CD4-positive, CD25-positive, alpha-beta regulatory T cell (primary cell): Measurements from ENCODE around the gene POU4F1. TPM values are rescaled to one million over a fixed set of nuclear protein-coding genes. Genes with fewer than 3 reads are reported as not detected.

Experiments used
- ATAC-seq, 2 donors: fragments of 150-1000 bp; cut with Tn5 transposase; one replicate each; pipeline ENCODE4 v1.10.0; 2021; ENCODE audit warnings: low read depth in 2 of 2, moderate number of reproducible peaks in 2 of 2, moderate library complexity in 1 of 2
- DNase-seq, 3 donors: peaks; one replicate each; pipeline versions ENCODE4 v3.0.0 to v3.0.0-alpha.2; 2012 to 2022; ENCODE audit warnings: mixed read lengths in 1 of 3
- H3K27ac ChIP-seq: one replicate; pipeline ENCODE4 v1.7.0; 2013; ENCODE audit warnings: mild to moderate bottlenecking, low read length; ENCODE audit not compliant: insufficient read depth, poor library complexity, severe bottlenecking
- H3K27me3 ChIP-seq: one replicate; pipeline ENCODE4 v1.7.0; 2013; ENCODE audit warnings: low read length; ENCODE audit not compliant: control insufficient read depth, insufficient read depth
- H3K36me3 ChIP-seq: one replicate; pipeline ENCODE4 v1.7.0; 2013; ENCODE audit warnings: mild to moderate bottlenecking, low read length, moderate library complexity; ENCODE audit not compliant: control insufficient read depth, insufficient read depth
- H3K4me1 ChIP-seq: 2 replicates; pipeline ENCODE4 v1.7.0; 2013; ENCODE audit warnings: mild to moderate bottlenecking, low read length; ENCODE audit not compliant: insufficient read depth, control insufficient read depth, poor library complexity, severe bottlenecking
- H3K4me3 ChIP-seq: one replicate; pipeline ENCODE4 v1.7.0; 2013; ENCODE audit warnings: low read depth, mild to moderate bottlenecking, low read length, moderate library complexity
- H3K9me3 ChIP-seq, 2 experiments: 1 replicate in 1 of 2; 2 replicates in 1 of 2; pipeline ENCODE4 v1.7.0; 2013; ENCODE audit warnings: low read length in 2 of 2, mild to moderate bottlenecking in 1 of 2, moderate library complexity in 1 of 2; ENCODE audit not compliant: control insufficient read depth in 2 of 2
- H3K27ac Mint-ChIP-seq, 3 donors: one replicate each; pipeline ENCODE4 v1.8.0; 2020 to 2022; ENCODE audit warnings: mild to moderate bottlenecking in 3 of 3, mixed read lengths in 3 of 3, moderate library complexity in 2 of 3
- H3K27me3 Mint-ChIP-seq: one replicate; pipeline ENCODE4 v1.8.0; 2022; ENCODE audit warnings: mild to moderate bottlenecking, mixed read lengths
- H3K36me3 Mint-ChIP-seq: one replicate; pipeline ENCODE4 v1.8.0; 2020; ENCODE audit warnings: mixed read lengths
- H3K4me1 Mint-ChIP-seq, 4 donors: one replicate each; pipeline ENCODE4 v1.8.0; 2020 to 2022; ENCODE audit warnings: mixed read lengths in 4 of 4, mild to moderate bottlenecking in 1 of 4
- H3K4me3 Mint-ChIP-seq, 4 donors: one replicate each; pipeline ENCODE4 v1.8.0; 2020 to 2022; ENCODE audit warnings: mild to moderate bottlenecking in 4 of 4, mixed read lengths in 4 of 4, moderate library complexity in 3 of 4
- H3K9me3 Mint-ChIP-seq, 7 donors: one replicate each; pipeline ENCODE4 v1.8.0; 2020 to 2022; ENCODE audit warnings: mixed read lengths in 7 of 7, mild to moderate bottlenecking in 3 of 7, moderate library complexity in 2 of 7
- polyA plus RNA-seq, 4 donors: library from polyadenylated mRNA; unstranded; fragments of 300-500 nt; fragmentation: Illumina TruSeq; gene quantifications; one replicate each; pipeline ENCODE4 v1.2.3, GENCODE V29; 2021
- total RNA-seq: library from RNA; stranded (reverse); gene quantifications from one replicate; pipeline ENCODE4 v1.2.3, GENCODE V29; 2022

POU4F1 gene
- total and polyA plus RNA-seq, 5 donors from 2014 or later = 0.22 TPM; not detected in 4

GRCh38 chr13:78604782-78605611 is 1.6 kb upstream of the POU4F1 start:
- Mint-ChIP-seq H3K27ac (no peak overlapping the region), H3K4me3 (peak overlapping the region in 2 of 4 donors; percentile 67 to 90), H3K36me3 (no peaks in the 10 kb centered on the region), H3K9me3 (peaks cover 0 to 9% (median 3%) of the 10 kb centered on the region in 7 donors), H3K4me1 (peaks cover 25 to 78% (median 48%) of the 10 kb centered on the region in 4 donors), H3K27me3 (peaks cover 91% of the 10 kb centered on the region)
- Histone ChIP-seq H3K36me3 (no peaks in the 10 kb centered on the region), H3K4me3 (no peak overlapping the region), H3K4me1 (peaks cover 56% of the 10 kb centered on the region), H3K9me3 (no peaks in the 10 kb centered on the region), H3K27me3 (peaks cover 52% of the 10 kb centered on the region), H3K27ac (no peak overlapping the region)
- ATAC-seq = no peak
- DNase-seq = no peak

DNA sequence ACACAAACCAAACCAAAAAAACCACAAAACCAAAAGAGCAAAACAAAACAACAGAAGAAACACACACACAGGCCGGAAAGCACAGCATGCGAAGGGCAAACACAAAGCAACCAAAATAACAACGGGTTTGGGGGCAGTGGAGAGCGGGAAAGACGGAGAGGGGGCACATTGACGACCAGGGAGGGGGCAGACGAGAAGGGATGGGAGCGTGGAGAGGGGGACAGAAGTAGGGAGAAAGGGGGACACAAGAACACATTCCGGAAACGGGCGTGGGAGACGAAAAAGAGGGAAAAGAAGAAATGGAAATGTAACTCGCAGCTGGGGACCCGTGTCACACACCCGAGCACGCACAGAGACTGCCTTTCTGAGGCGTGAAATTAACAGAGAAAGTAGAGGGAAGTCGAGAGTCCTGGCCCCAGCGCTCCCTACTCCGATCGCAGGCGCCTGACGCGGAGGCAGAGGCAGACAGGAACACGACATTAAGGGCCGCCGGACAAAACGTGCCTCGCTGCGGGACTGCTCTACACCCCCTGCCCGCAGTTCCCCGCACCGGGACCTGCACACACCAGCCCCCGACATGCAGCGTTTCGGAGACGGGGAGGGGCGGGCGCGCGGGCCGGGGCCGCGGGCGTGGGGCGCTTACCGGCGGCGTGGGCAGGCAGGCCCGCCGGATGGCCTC is 652 bp downstream of the POU4F1 start:
- peaks cover 70% of the 10 kb centered on the region for H3K27me3 ChIP-seq
- Mint-ChIP-seq H3K4me1 (peaks cover 21 to 57% (median 41%) of the 10 kb centered on the region in 4 donors), H3K27ac (peak overlapping the region in 2 of 3 donors; percentile 36 to 60), H3K4me3 (peak overlapping the region; percentile 75 to 96 (median 91)), H3K36me3 (no peaks in the 10 kb centered on the region), H3K9me3 (peaks cover 0 to 12% (median 2%) of the 10 kb centered on the region in 7 donors), H3K27me3 (peaks cover 91% of the 10 kb centered on the region)
- peaks cover 36% of the 10 kb centered on the region for H3K4me1 ChIP-seq
- peak overlapping the region; percentile 31 for H3K4me3 ChIP-seq
- no peaks in the 10 kb centered on the region for H3K36me3 ChIP-seq
- DNase-seq (peak in 1 of 3 donors; percentile 33), ATAC-seq (peak in 1 of 2 donors; percentile 16)
- H3K9me3 ChIP-seq = peaks cover 2 to 6% of the 10 kb centered on the region in 2 experiments
- H3K27ac ChIP-seq = no peak overlapping the region

- DNase-seq (no peak), ATAC-seq (no peak)
- H3K9me3 Mint-ChIP-seq = peaks cover 0 to 16% (median 2%) of the 10 kb centered on the region in 7 donors
- peak overlapping the region in 1 of 3 donors; percentile 36 for H3K27ac Mint-ChIP-seq
- peaks cover 72% of the 10 kb centered on the region for H3K27me3 ChIP-seq
- H3K27ac ChIP-seq = no peak overlapping the region
- H3K9me3 ChIP-seq = peaks cover 3 to 11% of the 10 kb centered on the region in 2 experiments
- no peak overlapping the region for H3K4me3 ChIP-seq
- peaks cover 30% of the 10 kb centered on the region for H3K4me1 ChIP-seq
- H3K36me3 ChIP-seq = no peaks in the 10 kb centered on the region
- no peaks in the 10 kb centered on the region for H3K36me3 Mint-ChIP-seq
- H3K4me1 Mint-ChIP-seq = peaks cover 21 to 55% (median 41%) of the 10 kb centered on the region in 4 donors
- H3K27me3 Mint-ChIP-seq = peaks cover 91% of the 10 kb centered on the region
- peak overlapping the region; percentile 75 to 96 (median 91) for H3K4me3 Mint-ChIP-seq
Observed at GRCh38 chr13:78601874-78602560, 1.3 kb downstream of the POU4F1 start.

DNA sequence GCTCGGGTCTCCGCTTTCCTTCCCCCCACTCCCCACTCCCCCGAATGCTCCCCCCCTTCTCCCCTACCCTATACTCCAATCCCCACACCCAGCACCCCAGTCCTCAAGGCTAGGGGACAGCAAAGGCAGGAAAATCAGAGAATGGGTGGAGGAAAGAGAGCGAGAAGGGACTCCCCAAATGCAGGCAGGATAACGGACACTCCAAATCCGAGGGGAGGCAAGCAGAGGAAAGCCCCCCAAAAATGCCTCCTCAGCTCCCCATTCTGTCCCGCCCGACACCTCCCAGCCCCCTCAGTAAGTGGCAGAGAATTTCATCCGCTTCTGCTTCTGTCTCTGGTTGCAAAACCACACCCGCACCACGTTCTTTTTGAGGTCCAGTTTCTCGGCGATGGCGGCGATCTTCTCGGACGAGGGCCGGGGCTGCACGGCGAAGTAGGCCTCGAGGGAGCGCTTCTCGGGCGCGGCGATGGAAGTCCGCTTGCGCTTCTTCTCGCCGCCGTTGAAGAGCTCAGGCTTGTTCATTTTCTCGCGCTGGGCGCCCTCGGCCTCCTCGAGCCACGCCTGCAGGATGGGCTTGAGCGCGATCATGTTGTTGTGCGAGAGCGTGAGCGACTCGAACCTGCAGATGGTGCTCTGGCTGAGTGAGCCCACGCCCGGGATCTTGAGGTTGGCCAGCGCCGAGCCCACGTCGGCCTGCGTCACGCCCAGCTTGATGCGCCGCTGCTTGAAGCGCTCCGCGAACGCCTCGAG is 2.1 kb downstream of the POU4F1 start:
- Histone ChIP-seq H3K4me1 (peaks cover 32% of the 10 kb centered on the region), H3K27ac (no peak overlapping the region), H3K9me3 (peaks cover 3 to 15% of the 10 kb centered on the region in 2 experiments), H3K36me3 (no peaks in the 10 kb centered on the region), H3K4me3 (no peak overlapping the region), H3K27me3 (peaks cover 68% of the 10 kb centered on the region)
- Mint-ChIP-seq H3K27me3 (peaks cover 91% of the 10 kb centered on the region), H3K36me3 (no peaks in the 10 kb centered on the region), H3K27ac (no peak overlapping the region), H3K4me3 (peak overlapping the region; percentile 59 to 84 (median 72)), H3K4me1 (peaks cover 15 to 53% (median 39%) of the 10 kb centered on the region in 4 donors), H3K9me3 (peaks cover 0 to 18% (median 2%) of the 10 kb centered on the region in 7 donors)
- ATAC-seq = no peak
- DNase-seq = peak in 1 of 3 donors; percentile 44

GRCh38 chr13:78600280-78600883 is 3.0 kb downstream of the POU4F1 start:
- no peak overlapping the region for H3K27ac ChIP-seq
- H3K27me3 Mint-ChIP-seq = peaks cover 86% of the 10 kb centered on the region
- no peak for DNase-seq
- no peak overlapping the region for H3K4me3 ChIP-seq
- H3K4me1 Mint-ChIP-seq = peaks cover 15 to 56% (median 39%) of the 10 kb centered on the region in 4 donors
- peak overlapping the region in 1 of 3 donors; percentile 2 for H3K27ac Mint-ChIP-seq
- peaks cover 0 to 18% (median 0%) of the 10 kb centered on the region in 7 donors for H3K9me3 Mint-ChIP-seq
- H3K36me3 Mint-ChIP-seq = no peaks in the 10 kb centered on the region
- no peak for ATAC-seq
- peaks cover 36% of the 10 kb centered on the region for H3K4me1 ChIP-seq
- peak overlapping the region; percentile 38 to 83 (median 60) for H3K4me3 Mint-ChIP-seq
- no peaks in the 10 kb centered on the region for H3K36me3 ChIP-seq
- peaks cover 3 to 15% of the 10 kb centered on the region in 2 experiments for H3K9me3 ChIP-seq
- H3K27me3 ChIP-seq = peaks cover 64% of the 10 kb centered on the region

GRCh38 chr13:78599645-78600279 is 3.6 kb downstream of the POU4F1 start:
- Mint-ChIP-seq H3K27me3 (peaks cover 86% of the 10 kb centered on the region), H3K36me3 (no peaks in the 10 kb centered on the region), H3K4me1 (peaks cover 15 to 59% (median 38%) of the 10 kb centered on the region in 4 donors), H3K9me3 (peaks cover 0 to 18% (median under 1%) of the 10 kb centered on the region in 7 donors), H3K27ac (no peak overlapping the region), H3K4me3 (peak overlapping the region in 2 of 4 donors; percentile 38 to 83)
- Histone ChIP-seq H3K27ac (no peak overlapping the region), H3K27me3 (peaks cover 65% of the 10 kb centered on the region), H3K4me3 (no peak overlapping the region), H3K4me1 (peaks cover 36% of the 10 kb centered on the region), H3K36me3 (no peaks in the 10 kb centered on the region), H3K9me3 (peaks cover 6 to 17% of the 10 kb centered on the region in 2 experiments)
- ATAC-seq = no peak
- no peak for DNase-seq
